CD14-positive monocyte (primary cell): ENCODE results near the gene TEAD1. TPM values are rescaled to one million over a fixed set of nuclear protein-coding genes. Genes with fewer than 3 reads are reported as not detected.

Experiments
- DNase-seq, 3 donors: peaks; one replicate each; pipeline ENCODE4 v3.0.0-alpha.2; 2011 to 2022
- H2AFZ ChIP-seq: 2 replicates; pipeline ENCODE4 v1.6.0; 2012; ENCODE audit warnings: mild to moderate bottlenecking, low read depth, low read length, inconsistent platforms; ENCODE audit not compliant: insufficient read depth, poor library complexity, severe bottlenecking
- H3K27ac ChIP-seq, 2 donors: 1 replicate in 1 of 2; 2 replicates in 1 of 2; pipeline ENCODE4 v1.5.1; 2012 to 2013; ENCODE audit warnings: low read length in 2 of 2, control low read depth in 1 of 2, inconsistent platforms in 1 of 2, low read depth in 1 of 2, mild to moderate bottlenecking in 1 of 2
- H3K27me3 ChIP-seq, 2 donors: one replicate each; pipeline versions ENCODE4 v1.6.0 to v1.6.1; 2011 to 2013; ENCODE audit warnings: low read length in 2 of 2; ENCODE audit not compliant: control insufficient read depth in 2 of 2, insufficient read depth in 2 of 2
- H3K36me3 ChIP-seq, 2 donors: replicated peaks in 1 of 2; 1 replicate in 1 of 2; 2 replicates in 1 of 2; pipeline versions ENCODE4 v1.5.1 to v1.6.1; 2012 to 2013; ENCODE audit warnings: low read length in 2 of 2, control low read depth in 1 of 2, inconsistent platforms in 1 of 2, mild to moderate bottlenecking in 1 of 2; ENCODE audit not compliant: insufficient read depth in 2 of 2, control insufficient read depth in 1 of 2
- H3K4me1 ChIP-seq, 2 donors: 1 replicate in 1 of 2; 2 replicates in 1 of 2; pipeline versions ENCODE4 v1.5.1 to v1.6.1; 2012 to 2013; ENCODE audit warnings: low read length in 2 of 2, control low read depth in 1 of 2, inconsistent platforms in 1 of 2, mild to moderate bottlenecking in 1 of 2, moderate library complexity in 1 of 2; ENCODE audit not compliant: insufficient read depth in 2 of 2, control insufficient read depth in 1 of 2
- H3K4me2 ChIP-seq: replicated peaks from 2 replicates; pipeline ENCODE3; 2012; ENCODE audit warnings: low read length, moderate library complexity, mild to moderate bottlenecking; ENCODE audit not compliant: poor library complexity, severe bottlenecking; ENCODE audit errors: extremely low read depth
- H3K4me3 ChIP-seq, 3 experiments: fragments of 200-600 bp in 1 of 3; sonication (generic) in 1 of 3; replicated peaks in 1 of 3; 1 replicate in 2 of 3; 2 replicates in 1 of 3; pipeline ENCODE4 v1.5.1; 2011 to 2013; ENCODE audit warnings: low read length in 3 of 3, mild to moderate bottlenecking in 3 of 3, control low read depth in 2 of 3, low read depth in 2 of 3, inconsistent platforms in 1 of 3, moderate library complexity in 1 of 3
- H3K79me2 ChIP-seq: 2 replicates; pipeline ENCODE4 v1.6.0; 2012; ENCODE audit warnings: mild to moderate bottlenecking, control low read depth, inconsistent platforms, low read length, moderate library complexity; ENCODE audit not compliant: insufficient read depth
- H3K9ac ChIP-seq: 2 replicates; pipeline ENCODE4 v1.6.0; 2017; ENCODE audit warnings: low read length, mild to moderate bottlenecking; ENCODE audit not compliant: insufficient read depth, poor library complexity, severe bottlenecking
- H3K9me3 ChIP-seq, 2 donors: replicated peaks in 1 of 2; 1 replicate in 1 of 2; 2 replicates in 1 of 2; pipeline versions ENCODE4 v1.5.1 to v1.6.1; 2012 to 2013; ENCODE audit warnings: low read length in 2 of 2, control low read depth in 1 of 2; ENCODE audit not compliant: control insufficient read depth in 1 of 2, insufficient read depth in 1 of 2
- H4K20me1 ChIP-seq: 2 replicates; pipeline ENCODE4 v1.6.0; 2012; ENCODE audit warnings: mild to moderate bottlenecking, low read length, control low read depth, moderate library complexity; ENCODE audit not compliant: insufficient read depth
- H3K27ac Mint-ChIP-seq, 7 donors: one replicate each; pipeline ENCODE4 v1.8.0; 2020; ENCODE audit warnings: mild to moderate bottlenecking in 7 of 7, mixed read lengths in 7 of 7, moderate library complexity in 6 of 7, inconsistent platforms in 2 of 7
- H3K27me3 Mint-ChIP-seq, 3 donors: one replicate each; pipeline ENCODE4 v1.8.0; 2021 to 2022; ENCODE audit warnings: low read depth in 3 of 3, mild to moderate bottlenecking in 3 of 3, mixed read lengths in 3 of 3, moderate library complexity in 3 of 3, inconsistent platforms in 1 of 3
- H3K36me3 Mint-ChIP-seq, 2 donors: one replicate each; pipeline ENCODE4 v1.8.0; 2020; ENCODE audit warnings: mixed read lengths in 2 of 2, inconsistent platforms in 1 of 2, mild to moderate bottlenecking in 1 of 2
- H3K4me1 Mint-ChIP-seq: one replicate; pipeline ENCODE4 v1.8.0; 2020; ENCODE audit warnings: mild to moderate bottlenecking, mixed read lengths
- H3K4me3 Mint-ChIP-seq, 2 donors: one replicate each; pipeline ENCODE4 v1.8.0; 2020; ENCODE audit warnings: mild to moderate bottlenecking in 2 of 2, mixed read lengths in 2 of 2, moderate library complexity in 1 of 2
- H3K9me3 Mint-ChIP-seq, 7 donors: one replicate each; pipeline ENCODE4 v1.8.0; 2020 to 2022; ENCODE audit warnings: mixed read lengths in 7 of 7, mild to moderate bottlenecking in 6 of 7, moderate library complexity in 6 of 7, inconsistent platforms in 2 of 7
- CTCF ChIP-seq: fragments of 200-600 bp; IDR thresholded peaks from one replicate; pipeline ENCODE4 v1.8.0; 2022; ENCODE audit warnings: antibody characterized with exemption, mild to moderate bottlenecking
- WGBS: methylation state at CpG from one replicate; pipeline ENCODE4 v1.1.5; 2013; ENCODE audit warnings: missing lambda C conversion rate; ENCODE audit not compliant: insufficient coverage; 5-methylcytosine and 5-hydroxymethylcytosine counted together
- intact Hi-C, 2 donors: fragments of 100-400 bp; cut with micrococcal nuclease; formaldehyde crosslinking; loops; one replicate each; pipeline versions ENCODE4 v1.15.0 to v1.15.1; 2023
- polyA plus RNA-seq, 3 donors: library from polyadenylated mRNA; depleted of rRNA in 1 of 3; unstranded in 2 of 3; stranded (reverse) in 1 of 3; fragments of 300-500 nt in 2 of 3; fragments of >200 nt in 1 of 3; fragmentation: Illumina TruSeq in 2 of 3; gene quantifications; 1 replicate in 2 of 3; 2 replicates in 1 of 3; pipeline ENCODE4 v1.2.3, GENCODE V29; 2012 to 2021

The TEAD1 gene
- polyA plus RNA-seq, 3 donors = not detected

GRCh38 chr11:12865863-12866595 is 191.8 kb downstream of the TEAD1 start:
- peaks cover 21 to 37% (median 22%) of the 10 kb centered on the region in 3 donors for H3K27me3 Mint-ChIP-seq
- no peak overlapping the region for H3K4me3 ChIP-seq
- intact Hi-C loops = no loop called here
- no peaks in the 10 kb centered on the region for H3K79me2 ChIP-seq
- whole genome bisulfite sequencing = 70% methylated on average over 3 of the region's 6 CpGs
- H4K20me1 ChIP-seq = no peaks in the 10 kb centered on the region
- peaks cover 0 to 6% (median 0%) of the 10 kb centered on the region in 7 donors for H3K9me3 Mint-ChIP-seq
- H3K36me3 ChIP-seq = no peaks in the 10 kb centered on the region
- H3K27ac Mint-ChIP-seq = no peak overlapping the region
- no peaks in the 10 kb centered on the region for H3K36me3 Mint-ChIP-seq
- H3K4me2 ChIP-seq = no peak overlapping the region
- H3K4me1 ChIP-seq = no peaks in the 10 kb centered on the region
- peaks cover 16 to 40% of the 10 kb centered on the region in 2 donors for H3K27me3 ChIP-seq
- peaks cover 2% of the 10 kb centered on the region for H3K4me1 Mint-ChIP-seq
- H2AFZ ChIP-seq = no peak overlapping the region
- no peak overlapping the region for H3K4me3 Mint-ChIP-seq
- H3K9ac ChIP-seq = no peak overlapping the region
- no peak for DNase-seq
- no peak for TF ChIP-seq CTCF
- no peak overlapping the region for H3K27ac ChIP-seq
- H3K9me3 ChIP-seq = no peaks in the 10 kb centered on the region

GRCh38 chr11:12867531-12867930 is 193.3 kb downstream of the TEAD1 start:
- Mint-ChIP-seq H3K4me3 (no peak overlapping the region), H3K36me3 (no peaks in the 10 kb centered on the region), H3K27ac (no peak overlapping the region), H3K4me1 (peaks cover 2% of the 10 kb centered on the region), H3K27me3 (peaks cover 19 to 35% (median 22%) of the 10 kb centered on the region in 3 donors), H3K9me3 (peaks cover 0 to 6% (median 0%) of the 10 kb centered on the region in 7 donors)
- no peak overlapping the region for H3K27ac ChIP-seq
- peaks cover 16 to 39% of the 10 kb centered on the region in 2 donors for H3K27me3 ChIP-seq
- no peaks in the 10 kb centered on the region for H4K20me1 ChIP-seq
- DNase-seq = no peak
- intact Hi-C loops = no loop called here
- H3K4me1 ChIP-seq = no peaks in the 10 kb centered on the region
- no peak overlapping the region for H2AFZ ChIP-seq
- H3K9me3 ChIP-seq = no peaks in the 10 kb centered on the region
- H3K9ac ChIP-seq = no peak overlapping the region
- TF ChIP-seq CTCF = no peak
- 100% methylated on average over 1 of the region's 2 CpGs for WGBS
- H3K4me3 ChIP-seq = no peak overlapping the region
- H3K36me3 ChIP-seq = no peaks in the 10 kb centered on the region
- H3K79me2 ChIP-seq = no peaks in the 10 kb centered on the region
- H3K4me2 ChIP-seq = no peak overlapping the region
